ENCODE data around the gene HNRNPR. TPM values are rescaled to one million over a fixed set of nuclear protein-coding genes. Genes with fewer than 3 reads are reported as not detected.

HNRNPR gene
- total RNA-seq, 1 donor from 2014 or later: 113 TPM

Other genes starting within 250 kb of the HNRNPR start
- gene LUZP1, start 175.4 kb downstream of the HNRNPR start, total RNA-seq: 21.8 TPM
- not detected for gene HTR1D, start 126.8 kb downstream of the HNRNPR start, total RNA-seq
- gene ZNF436, start 25.6 kb upstream of the HNRNPR start, total RNA-seq: 43.4 TPM
- gene TCEA3, start 80.5 kb upstream of the HNRNPR start, total RNA-seq: 66.2 TPM
- gene ASAP3, start 139.9 kb upstream of the HNRNPR start, total RNA-seq: 46.0 TPM
- gene E2F2, start 186.9 kb upstream of the HNRNPR start, total RNA-seq: 8.1 TPM
- 80.4 TPM for gene ID3, start 215.2 kb upstream of the HNRNPR start, total RNA-seq

Measured in skin of body (tissue), 1 donor.